Nephron progenitor cell (in vitro differentiated cells): ENCODE measurements around the gene NTHL1.
"Not testable (repeated sequence)": the region's sequence is repeated elsewhere in the genome, so short reads cannot be mapped to it uniquely, and the experiment has no call there.

Experiments
- DNase-seq: peaks from one replicate; pipeline ENCODE4 v3.0.0; 2021
- H3K27ac Mint-ChIP-seq: 2 replicates; pipeline ENCODE4 v1.8.0; 2021; ENCODE audit warnings: mild to moderate bottlenecking, moderate library complexity, mixed read lengths
- H3K27me3 Mint-ChIP-seq: 2 replicates; pipeline ENCODE4 v1.8.0; 2021; ENCODE audit warnings: mild to moderate bottlenecking, low read depth, mixed read lengths; ENCODE audit not compliant: poor library complexity
- H3K36me3 Mint-ChIP-seq: 2 replicates; pipeline ENCODE4 v1.8.0; 2021; ENCODE audit warnings: low read depth, mixed read lengths
- H3K4me1 Mint-ChIP-seq: 2 replicates; pipeline ENCODE4 v1.8.0; 2021; ENCODE audit warnings: mixed read lengths
- H3K4me3 Mint-ChIP-seq: 2 replicates; pipeline ENCODE4 v1.8.0; 2021; ENCODE audit warnings: mild to moderate bottlenecking, moderate library complexity, mixed read lengths
- H3K9me3 Mint-ChIP-seq: 2 replicates; pipeline ENCODE4 v1.8.0; 2021; ENCODE audit warnings: mild to moderate bottlenecking, moderate library complexity, mixed read lengths
- TF ChIP-seq, protein P1 (sequence below): fragments of 200-600 bp; sonication (generic); IDR thresholded peaks from 2 replicates; pipeline ENCODE4 v1.5.0; 2021; ENCODE audit warnings: antibody characterized with exemption

The NTHL1 gene

DNA sequence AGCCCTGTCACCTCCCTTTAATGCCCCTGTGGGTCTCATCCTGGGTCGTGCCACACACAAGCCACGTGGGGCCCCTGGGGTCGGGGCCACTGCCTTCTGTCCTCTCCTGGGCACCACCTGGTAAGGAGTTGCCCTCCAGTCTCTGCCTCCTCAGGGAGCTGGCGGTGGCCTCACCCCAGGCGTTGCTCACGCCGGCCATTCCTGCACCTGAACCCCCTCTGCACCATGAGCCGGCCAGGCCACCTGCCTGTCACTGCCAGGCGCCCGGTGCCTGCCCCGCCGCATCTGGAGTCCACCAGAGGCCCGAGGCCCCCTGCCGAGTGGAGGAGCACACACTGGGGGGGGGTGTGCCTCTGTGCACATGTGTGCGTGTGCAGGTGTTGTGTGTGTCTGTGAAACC lies 10.5 kb downstream of the NTHL1 start:
- H3K9me3 Mint-ChIP-seq, result no peaks in the 10 kb centered on the region
- TF ChIP-seq, protein P1, sequence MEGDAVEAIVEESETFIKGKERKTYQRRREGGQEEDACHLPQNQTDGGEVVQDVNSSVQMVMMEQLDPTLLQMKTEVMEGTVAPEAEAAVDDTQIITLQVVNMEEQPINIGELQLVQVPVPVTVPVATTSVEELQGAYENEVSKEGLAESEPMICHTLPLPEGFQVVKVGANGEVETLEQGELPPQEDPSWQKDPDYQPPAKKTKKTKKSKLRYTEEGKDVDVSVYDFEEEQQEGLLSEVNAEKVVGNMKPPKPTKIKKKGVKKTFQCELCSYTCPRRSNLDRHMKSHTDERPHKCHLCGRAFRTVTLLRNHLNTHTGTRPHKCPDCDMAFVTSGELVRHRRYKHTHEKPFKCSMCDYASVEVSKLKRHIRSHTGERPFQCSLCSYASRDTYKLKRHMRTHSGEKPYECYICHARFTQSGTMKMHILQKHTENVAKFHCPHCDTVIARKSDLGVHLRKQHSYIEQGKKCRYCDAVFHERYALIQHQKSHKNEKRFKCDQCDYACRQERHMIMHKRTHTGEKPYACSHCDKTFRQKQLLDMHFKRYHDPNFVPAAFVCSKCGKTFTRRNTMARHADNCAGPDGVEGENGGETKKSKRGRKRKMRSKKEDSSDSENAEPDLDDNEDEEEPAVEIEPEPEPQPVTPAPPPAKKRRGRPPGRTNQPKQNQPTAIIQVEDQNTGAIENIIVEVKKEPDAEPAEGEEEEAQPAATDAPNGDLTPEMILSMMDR, result no peak
- H3K4me3 Mint-ChIP-seq, result no peak overlapping the region
- no peak for DNase-seq
- no peaks in the 10 kb centered on the region for H3K27me3 Mint-ChIP-seq
- H3K36me3 Mint-ChIP-seq, result no peaks in the 10 kb centered on the region
- H3K4me1 Mint-ChIP-seq, result peaks cover 40% of the 10 kb centered on the region
- H3K27ac Mint-ChIP-seq, result no peak overlapping the region

DNA sequence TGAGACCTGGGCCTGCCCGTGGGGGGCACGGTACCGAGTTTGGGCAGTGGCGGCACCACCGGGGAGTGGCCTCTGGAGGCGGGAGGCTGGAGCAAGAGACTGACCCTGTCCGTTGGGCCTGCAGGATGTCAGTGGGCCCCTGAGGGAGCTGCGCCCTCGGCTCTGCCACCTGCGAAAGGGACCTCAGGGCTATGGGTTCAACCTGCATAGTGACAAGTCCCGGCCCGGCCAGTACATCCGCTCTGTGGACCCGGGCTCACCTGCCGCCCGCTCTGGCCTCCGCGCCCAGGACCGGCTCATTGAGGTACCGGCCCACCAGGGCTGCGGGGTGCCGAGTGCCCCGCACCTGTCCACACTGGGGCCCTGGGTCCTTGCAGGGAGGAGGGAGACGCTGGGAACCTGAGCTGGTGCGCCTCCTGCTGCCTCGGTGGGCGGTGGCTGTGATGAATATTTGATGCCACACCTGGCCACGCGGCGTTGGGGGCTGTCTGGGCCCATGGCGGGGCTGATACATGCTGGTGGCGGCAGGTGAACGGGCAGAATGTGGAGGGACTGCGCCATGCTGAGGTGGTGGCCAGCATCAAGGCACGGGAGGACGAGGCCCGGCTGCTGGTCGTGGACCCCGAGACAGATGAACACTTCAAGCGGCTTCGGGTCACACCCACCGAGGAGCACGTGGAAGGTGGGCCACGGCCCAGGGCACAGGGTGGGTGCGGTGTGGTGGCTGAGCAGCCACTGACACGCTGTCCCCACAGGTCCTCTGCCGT lies 11.3 kb downstream of the NTHL1 start:
- Mint-ChIP-seq H3K9me3 (no peaks in the 10 kb centered on the region), H3K4me3 (no peak overlapping the region), H3K27ac (no peak overlapping the region), H3K27me3 (no peaks in the 10 kb centered on the region), H3K4me1 (peaks cover 40% of the 10 kb centered on the region), H3K36me3 (no peaks in the 10 kb centered on the region)
- TF ChIP-seq, protein P1, result no peak
- DNase-seq, result no peak

DNA sequence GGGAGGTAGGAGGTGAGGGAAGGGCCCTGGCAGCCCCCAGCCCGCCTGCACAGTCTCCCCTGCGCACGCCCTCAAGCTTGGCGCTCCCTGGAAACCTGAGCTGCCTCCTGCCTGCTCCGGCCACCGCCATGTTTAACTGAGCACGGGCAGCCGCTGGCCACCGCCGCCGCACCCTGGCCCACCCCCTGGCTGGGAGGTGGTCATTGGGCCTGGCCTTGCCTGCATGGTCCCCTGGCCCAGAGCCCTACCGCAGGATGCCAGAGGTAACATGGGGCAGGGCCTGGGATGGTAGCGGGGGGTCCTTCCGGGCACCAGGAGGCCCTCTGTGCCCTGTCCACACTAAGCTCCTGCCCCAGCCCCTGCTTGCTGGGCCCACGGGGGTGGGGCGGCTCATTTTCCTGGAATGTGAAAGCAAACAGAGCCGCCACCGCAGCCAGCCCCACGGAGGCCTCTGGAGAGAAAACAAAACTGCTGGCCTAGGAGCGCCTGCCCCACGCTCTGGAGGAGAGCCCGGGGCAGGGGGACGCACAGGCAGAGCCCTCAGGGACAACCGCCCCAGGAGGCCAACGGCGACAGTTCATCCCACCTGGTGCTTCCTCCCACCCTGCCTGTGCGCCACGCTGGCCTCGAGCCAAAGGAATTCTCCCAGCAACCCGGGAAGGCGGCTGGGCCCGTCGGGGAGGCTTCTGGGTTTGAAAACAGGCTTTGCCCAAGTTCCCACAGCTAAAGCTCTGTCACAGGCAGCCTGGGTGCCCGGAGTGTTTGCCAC lies 12.0 kb downstream of the NTHL1 start:
- no peaks in the 10 kb centered on the region for H3K27me3 Mint-ChIP-seq
- TF ChIP-seq, protein P1, result no peak
- DNase-seq, result peak; percentile 41
- peaks cover 40% of the 10 kb centered on the region for H3K4me1 Mint-ChIP-seq
- no peak overlapping the region for H3K27ac Mint-ChIP-seq
- no peak overlapping the region for H3K4me3 Mint-ChIP-seq
- no peaks in the 10 kb centered on the region for H3K36me3 Mint-ChIP-seq
- no peaks in the 10 kb centered on the region for H3K9me3 Mint-ChIP-seq

- H3K27me3 Mint-ChIP-seq, result peaks cover 2% of the 10 kb centered on the region
- H3K9me3 Mint-ChIP-seq, result no peaks in the 10 kb centered on the region
- H3K36me3 Mint-ChIP-seq, result no peaks in the 10 kb centered on the region
- peak overlapping the region; percentile 51 for H3K27ac Mint-ChIP-seq
- no peak for DNase-seq
- H3K4me1 Mint-ChIP-seq, result peaks cover 40% of the 10 kb centered on the region
- TF ChIP-seq, protein P1, result no peak
- no peak overlapping the region for H3K4me3 Mint-ChIP-seq
Observed at GRCh38 chr16:2034696-2035430, 12.8 kb downstream of the NTHL1 start.

GRCh38 chr16:2033909-2034695 lies 13.5 kb downstream of the NTHL1 start:
- H3K27me3 Mint-ChIP-seq, H3K4me3 Mint-ChIP-seq, H3K9me3 Mint-ChIP-seq, DNase-seq, H3K36me3 Mint-ChIP-seq, H3K27ac Mint-ChIP-seq: not testable (repeated sequence)
- H3K4me1 Mint-ChIP-seq, result peaks cover 34% of the 10 kb centered on the region
